Gastrocnemius medialis (tissue), 4 donors: ENCODE results near the gene DMBT1. TPM values are rescaled to one million over a fixed set of nuclear protein-coding genes. Genes with fewer than 3 reads are reported as not detected.

Source experiments
- ATAC-seq, 2 donors: fragments of 150-250 bp; one replicate each; pipeline ENCODE4 v1.9.1; 2016
- DNase-seq, 2 donors: peaks; one replicate each; pipeline ENCODE4 v3.0.0-alpha.2; 2019
- H3K27ac ChIP-seq, 4 donors: fragments of 200-600 bp; sonication (generic); 1 replicate in 1 of 4; 2 replicates in 3 of 4; pipeline ENCODE4 v1.5.1; 2016 to 2018; ENCODE audit warnings: mild to moderate bottlenecking in 2 of 4, moderate library complexity in 1 of 4
- H3K27me3 ChIP-seq, 3 donors: fragments of 200-600 bp; sonication (generic) in 2 of 3; 1 replicate in 1 of 3; 2 replicates in 2 of 3; pipeline versions ENCODE4 v1.5.1 to v1.6.0; 2016 to 2019; ENCODE audit warnings: mild to moderate bottlenecking in 1 of 3, moderate library complexity in 1 of 3
- H3K36me3 ChIP-seq, 2 donors: fragments of 200-600 bp; sonication (generic) in 1 of 2; one replicate each; pipeline ENCODE4 v1.5.1; 2017 to 2018
- H3K4me1 ChIP-seq, 2 donors: fragments of 200-600 bp; sonication (generic) in 1 of 2; one replicate each; pipeline ENCODE4 v1.5.1; 2016 to 2017; ENCODE audit warnings: mild to moderate bottlenecking in 2 of 2
- H3K4me3 ChIP-seq, 4 donors: fragments of 200-600 bp; sonication (generic) in 3 of 4; 1 replicate in 1 of 4; 2 replicates in 3 of 4; pipeline ENCODE4 v1.5.1; 2016 to 2019; ENCODE audit warnings: mild to moderate bottlenecking in 2 of 4
- H3K9me3 ChIP-seq, 3 donors: fragments of 200-600 bp; sonication (generic) in 2 of 3; 1 replicate in 1 of 3; 2 replicates in 2 of 3; pipeline ENCODE4 v1.5.1; 2016 to 2019
- CTCF ChIP-seq, 5 experiments: fragments of 450-650 bp in 3 of 5; fragments of 200-600 bp in 2 of 5; sonication (generic) in 2 of 5; IDR thresholded peaks in 4 of 5; conservative IDR thresholded peaks in 1 of 5; 1 replicate in 4 of 5; 2 replicates in 1 of 5; pipeline ENCODE4 v1.5.1; 2016 to 2019; ENCODE audit warnings: antibody characterized with exemption in 5 of 5, mild to moderate bottlenecking in 3 of 5, moderate library complexity in 3 of 5
- POLR2A ChIP-seq, 2 donors: fragments of 450-650 bp; IDR thresholded peaks; one replicate each; pipeline ENCODE4 v1.6.1; 2017; ENCODE audit warnings: antibody characterized with exemption in 2 of 2, mild to moderate bottlenecking in 2 of 2, moderate library complexity in 2 of 2
- in situ Hi-C, 4 donors: fragments of 200-750 bp; cut with MboI; loops; one replicate each; pipeline versions ENCODE4 v1.15.0 to v1.8.0; 2017; ENCODE audit warnings: low sequenced_read_pairs in 4 of 4
- intact Hi-C: fragments of 100-400 bp; cut with DNase I; formaldehyde crosslinking; loops from one replicate; pipeline ENCODE4 v1.15.1; 2023; ENCODE audit warnings: low total_unique reads
- total RNA-seq, 4 donors: library from RNA; depleted of rRNA; stranded (reverse); fragments of >200 nt; gene quantifications; one replicate each; pipeline versions ENCODE4 v1.1.0 to v1.2.3, GENCODE V29; 2016

The DMBT1 gene
- total RNA-seq, 4 donors from 2014 or later = 0.32 TPM; not detected in 3

GRCh38 chr10:122658356-122659049, 97.9 kb downstream of the DMBT1 start:
- DNase-seq = no peak
- intact Hi-C loops (no loop called here), in situ Hi-C loops (no loop called here)
- H3K27me3 ChIP-seq = peaks cover 0 to 2% (median 0%) of the 10 kb centered on the region in 3 donors
- no peak overlapping the region for H3K4me3 ChIP-seq
- H3K27ac ChIP-seq = no peak overlapping the region
- TF ChIP-seq CTCF (IDR thresholded peaks at IDR 0.05 in 4 of 5, conservative IDR thresholded peaks at IDR 0.05 in 1 of 5) (no peak), POLR2A (IDR thresholded peaks at IDR 0.05) (no peak)
- H3K4me1 ChIP-seq = no peaks in the 10 kb centered on the region
- H3K9me3 ChIP-seq = no peaks in the 10 kb centered on the region
- no peaks in the 10 kb centered on the region for H3K36me3 ChIP-seq
- ATAC-seq = no peak

GRCh38 chr10:122659126-122659525, 98.6 kb downstream of the DMBT1 start:
- no peak overlapping the region for H3K4me3 ChIP-seq
- H3K4me1 ChIP-seq = no peaks in the 10 kb centered on the region
- TF ChIP-seq CTCF (IDR thresholded peaks at IDR 0.05 in 4 of 5, conservative IDR thresholded peaks at IDR 0.05 in 1 of 5) = no peak
- no peak for TF ChIP-seq POLR2A (IDR thresholded peaks at IDR 0.05)
- H3K27me3 ChIP-seq = peaks cover 0 to 2% (median 0%) of the 10 kb centered on the region in 3 donors
- ATAC-seq (no peak), DNase-seq (no peak)
- no peaks in the 10 kb centered on the region for H3K36me3 ChIP-seq
- intact Hi-C loops = no loop called here
- H3K27ac ChIP-seq = no peak overlapping the region
- H3K9me3 ChIP-seq = no peaks in the 10 kb centered on the region
- in situ Hi-C loops = no loop called here

GRCh38 chr10:122659651-122660050, 99.1 kb downstream of the DMBT1 start:
- ATAC-seq (no peak), DNase-seq (no peak)
- no peak for TF ChIP-seq CTCF (IDR thresholded peaks at IDR 0.05 in 4 of 5, conservative IDR thresholded peaks at IDR 0.05 in 1 of 5)
- Histone ChIP-seq H3K27ac (no peak overlapping the region), H3K27me3 (peaks cover 0 to 2% (median 0%) of the 10 kb centered on the region in 3 donors), H3K36me3 (no peaks in the 10 kb centered on the region), H3K9me3 (no peaks in the 10 kb centered on the region), H3K4me1 (no peaks in the 10 kb centered on the region), H3K4me3 (no peak overlapping the region)
- in situ Hi-C loops = no loop called here
- intact Hi-C loops = no loop called here

GRCh38 chr10:122660696-122661095, 100.1 kb downstream of the DMBT1 start:
- H3K4me3 ChIP-seq = no peak overlapping the region
- H3K27me3 ChIP-seq = peaks cover 0 to 2% (median 2%) of the 10 kb centered on the region in 3 donors
- intact Hi-C loops = no loop called here
- no peaks in the 10 kb centered on the region for H3K9me3 ChIP-seq
- no peaks in the 10 kb centered on the region for H3K36me3 ChIP-seq
- H3K4me1 ChIP-seq = no peaks in the 10 kb centered on the region
- DNase-seq = no peak
- in situ Hi-C loops = no loop called here
- TF ChIP-seq POLR2A (IDR thresholded peaks at IDR 0.05) (no peak), CTCF (IDR thresholded peaks at IDR 0.05 in 4 of 5, conservative IDR thresholded peaks at IDR 0.05 in 1 of 5) (no peak)
- H3K27ac ChIP-seq = no peak overlapping the region
- no peak for ATAC-seq

- Histone ChIP-seq H3K36me3 (no peaks in the 10 kb centered on the region), H3K27ac (no peak overlapping the region), H3K27me3 (peaks cover 0 to 4% (median 2%) of the 10 kb centered on the region in 3 donors), H3K4me3 (no peak overlapping the region), H3K4me1 (no peaks in the 10 kb centered on the region), H3K9me3 (no peaks in the 10 kb centered on the region)
- intact Hi-C loops = no loop called here
- ATAC-seq = no peak
- in situ Hi-C loops = no loop called here
- DNase-seq = no peak
- no peak for TF ChIP-seq CTCF (IDR thresholded peaks at IDR 0.05 in 4 of 5, conservative IDR thresholded peaks at IDR 0.05 in 1 of 5)
- TF ChIP-seq POLR2A (IDR thresholded peaks at IDR 0.05) = no peak
Observed at GRCh38 chr10:122662231-122662630, 101.7 kb downstream of the DMBT1 start.
